ENCODE results near the gene ELMO1.

Gene ELMO1

GRCh38 chr7:37076668-37077067, 372.0 kb downstream of the ELMO1 start:
- no peak for DNase-seq

GRCh38 chr7:37074370-37074769, 374.3 kb downstream of the ELMO1 start:
- DNase-seq: no peak

GRCh38 chr7:37071124-37071523, 377.5 kb downstream of the ELMO1 start:
- DNase-seq: no peak

GRCh38 chr7:37070471-37070870, 378.2 kb downstream of the ELMO1 start:
- DNase-seq: no peak

- no peak for DNase-seq
Observed at GRCh38 chr7:37070031-37070430, 378.6 kb downstream of the ELMO1 start.

- DNase-seq: no peak
Observed at GRCh38 chr7:37069336-37069735, 379.3 kb downstream of the ELMO1 start.

- no peak for DNase-seq
Observed at GRCh38 chr7:37068902-37069301, 379.8 kb downstream of the ELMO1 start.

- DNase-seq: no peak
Observed at GRCh38 chr7:37068038-37068437, 380.6 kb downstream of the ELMO1 start.

- DNase-seq: no peak
Observed at GRCh38 chr7:37065779-37066271, 382.8 kb downstream of the ELMO1 start.

- DNase-seq: no peak
Observed at GRCh38 chr7:37062560-37062859, 386.2 kb downstream of the ELMO1 start.

- no peak for DNase-seq
Observed at GRCh38 chr7:37061849-37062559, 386.7 kb downstream of the ELMO1 start.

GRCh38 chr7:37056234-37056912, 392.3 kb downstream of the ELMO1 start:
- DNase-seq: no peak

GRCh38 chr7:37054624-37055241, 393.9 kb downstream of the ELMO1 start:
- DNase-seq: no peak

GRCh38 chr7:37052705-37053104, 396.0 kb downstream of the ELMO1 start:
- no peak for DNase-seq

GRCh38 chr7:37050801-37051200, 397.9 kb downstream of the ELMO1 start:
- no peak for DNase-seq

GRCh38 chr7:37048674-37049073, 400.0 kb downstream of the ELMO1 start:
- DNase-seq: no peak

GRCh38 chr7:37047260-37047659, 401.4 kb downstream of the ELMO1 start:
- no peak for DNase-seq

GRCh38 chr7:37046531-37047079, 402.1 kb downstream of the ELMO1 start:
- DNase-seq: no peak

GRCh38 chr7:37045681-37046179, 402.9 kb downstream of the ELMO1 start:
- no peak for DNase-seq

- DNase-seq: no peak
Observed at GRCh38 chr7:37041461-37041860, 407.2 kb downstream of the ELMO1 start.

- no peak for DNase-seq
Observed at GRCh38 chr7:37040330-37040729, 408.3 kb downstream of the ELMO1 start.

GRCh38 chr7:37039131-37039749, 409.4 kb downstream of the ELMO1 start:
- DNase-seq: no peak

- DNase-seq: no peak
Observed at GRCh38 chr7:37038706-37039105, 410.0 kb downstream of the ELMO1 start.
